HG02588 (cell line): ENCODE measurements around the gene CEP128.
A peak's percentile ranks its signal among the peaks of the same experiment; 100 is the strongest.
"Not testable (repeated sequence)": the region's sequence is repeated elsewhere in the genome, so short reads cannot be mapped to it uniquely, and the experiment has no call there.

Source experiments
- ATAC-seq: cut with Tn5 transposase; IDR thresholded peaks from one replicate; pipeline ENCODE4 v1.9.1; 2021; ENCODE audit warnings: mild to moderate bottlenecking, moderate library complexity; ENCODE audit not compliant: unreplicated experiment

Gene CEP128

DNA sequence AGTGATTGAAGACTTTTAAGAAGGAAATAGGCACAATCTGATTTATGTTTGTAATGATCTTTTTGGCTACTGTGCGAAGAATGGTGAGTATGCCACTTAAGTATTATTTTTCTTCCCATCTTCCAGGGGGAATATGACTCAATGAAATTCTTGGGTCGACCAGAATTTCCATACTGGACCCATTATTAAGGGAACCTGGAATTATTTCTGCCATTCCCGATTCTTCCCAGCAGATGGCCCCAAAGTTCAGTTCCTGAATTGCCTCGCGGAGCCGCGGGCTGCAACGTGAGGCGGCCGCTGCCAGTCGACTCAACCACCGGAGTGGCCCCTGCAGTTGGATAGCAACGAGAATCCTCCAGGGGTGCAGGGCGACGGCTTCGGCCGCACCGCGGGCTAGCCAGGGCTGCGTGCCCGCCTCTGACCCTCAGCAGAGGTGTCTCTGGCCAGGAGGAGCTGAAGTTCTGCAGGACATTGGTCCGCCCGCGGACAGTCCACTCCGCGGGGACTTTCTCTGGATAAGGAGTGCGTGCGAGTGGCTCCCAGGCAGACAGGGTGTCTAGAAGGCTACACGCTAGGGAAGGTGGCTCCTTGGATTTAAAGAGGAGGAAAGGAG lies 13.3 kb upstream of the CEP128 start:
- no peak for ATAC-seq

- ATAC-seq = not testable (repeated sequence)
These were observed 11.7 kb upstream of the CEP128 start for GRCh38 chr14:80953211-80953610.

- ATAC-seq = no peak
These were observed 10.0 kb upstream of the CEP128 start for GRCh38 chr14:80951491-80951890.

- ATAC-seq = no peak
These were observed 6.8 kb upstream of the CEP128 start for GRCh38 chr14:80948291-80948690.

DNA sequence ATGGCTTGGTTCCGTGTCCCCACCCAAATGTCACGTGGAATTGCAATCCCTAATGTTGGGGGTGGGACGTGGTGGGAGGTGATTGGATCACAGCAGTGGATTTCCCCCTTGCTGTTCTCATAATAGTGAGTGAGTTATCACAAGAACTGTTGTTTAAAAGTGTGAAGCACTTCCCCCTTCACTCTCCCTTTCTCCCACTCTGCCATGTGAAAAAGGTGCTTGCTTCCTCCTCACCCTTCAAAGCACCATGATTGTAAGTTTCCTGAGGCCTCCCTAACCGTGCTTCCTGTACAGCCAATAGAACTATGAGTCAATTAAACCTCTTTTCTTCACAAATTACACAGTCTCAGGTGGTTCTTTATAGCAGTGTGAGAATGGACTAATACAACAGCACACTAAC lies 5.3 kb upstream of the CEP128 start:
- ATAC-seq = no peak

DNA sequence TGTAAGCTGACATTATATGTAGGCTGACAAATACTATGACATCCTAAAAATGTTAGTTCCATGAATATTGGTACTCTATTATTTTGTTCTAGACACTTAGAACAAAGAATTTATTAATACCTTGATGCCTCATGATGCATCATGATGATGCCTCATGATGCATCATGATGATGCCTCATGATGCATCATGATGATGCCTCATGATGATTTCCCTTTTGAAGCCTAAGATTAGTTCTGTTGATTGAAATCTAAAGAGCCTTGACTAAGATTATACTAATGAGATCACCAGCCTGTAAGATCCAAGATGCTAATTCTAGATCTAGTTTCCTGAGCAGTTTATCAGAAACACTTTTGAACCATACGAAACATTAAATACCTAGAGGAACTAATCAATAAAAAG lies 4.6 kb upstream of the CEP128 start:
- ATAC-seq = no peak

DNA sequence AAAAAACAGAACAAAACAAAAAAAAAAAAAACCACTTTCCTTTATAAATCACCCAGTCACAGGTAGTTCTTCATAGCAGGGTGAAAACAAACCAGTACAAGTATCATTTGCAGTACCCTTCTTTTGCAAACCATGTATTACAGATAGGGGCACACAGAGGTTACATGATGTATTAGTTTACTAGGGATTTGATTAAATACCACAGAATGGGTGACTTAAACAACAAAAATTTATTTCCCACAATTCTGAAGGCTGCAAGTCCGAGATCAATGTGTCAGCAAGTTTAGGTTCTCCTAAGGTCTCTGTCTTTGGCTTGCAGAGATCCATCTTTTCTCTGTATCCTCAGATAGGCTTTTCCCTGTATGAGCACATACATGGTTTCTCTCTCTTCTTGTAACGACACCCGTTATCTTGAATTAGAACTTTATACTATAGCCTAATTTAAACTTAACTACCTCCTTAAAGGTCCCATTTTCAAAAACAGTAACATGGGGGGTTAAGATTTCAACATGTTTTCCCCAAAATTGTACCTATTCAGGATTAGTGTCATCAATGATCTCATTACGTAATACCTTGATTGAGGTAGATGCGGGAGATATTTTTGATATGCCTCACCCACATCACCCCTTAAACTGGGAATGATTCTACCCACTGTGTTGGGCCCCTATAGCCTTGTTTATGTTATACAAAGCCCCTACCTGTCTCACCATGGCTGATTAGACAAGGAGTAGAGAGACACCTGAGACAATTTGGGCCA lies 3.5 kb upstream of the CEP128 start:
- no peak for ATAC-seq

- no peak for ATAC-seq
These were observed 658 bp upstream of the CEP128 start for GRCh38 chr14:80942191-80942600.

DNA sequence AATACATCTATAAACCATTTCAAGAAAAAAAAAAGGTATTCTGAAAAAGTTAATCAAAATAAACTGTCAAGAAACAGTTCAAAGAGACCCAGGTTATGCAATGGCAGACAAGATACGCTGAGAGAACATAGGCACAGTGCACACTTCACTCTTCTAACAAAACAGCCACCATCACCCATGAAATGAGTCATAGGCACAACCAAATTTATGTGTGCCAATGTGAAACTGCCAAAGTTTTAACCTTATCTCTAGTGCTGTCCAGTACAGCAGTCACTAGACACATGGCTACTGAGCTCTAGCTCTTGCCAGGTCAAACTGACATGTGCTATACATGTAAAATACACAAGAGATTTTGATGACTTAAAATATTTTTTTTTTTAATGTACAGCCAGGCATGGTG lies 1.4 kb downstream of the CEP128 start:
- no peak for ATAC-seq

GRCh38 chr14:80933686-80934085 lies 7.9 kb downstream of the CEP128 start:
- ATAC-seq = no peak

GRCh38 chr14:80933282-80933681 lies 8.3 kb downstream of the CEP128 start:
- ATAC-seq = no peak

DNA sequence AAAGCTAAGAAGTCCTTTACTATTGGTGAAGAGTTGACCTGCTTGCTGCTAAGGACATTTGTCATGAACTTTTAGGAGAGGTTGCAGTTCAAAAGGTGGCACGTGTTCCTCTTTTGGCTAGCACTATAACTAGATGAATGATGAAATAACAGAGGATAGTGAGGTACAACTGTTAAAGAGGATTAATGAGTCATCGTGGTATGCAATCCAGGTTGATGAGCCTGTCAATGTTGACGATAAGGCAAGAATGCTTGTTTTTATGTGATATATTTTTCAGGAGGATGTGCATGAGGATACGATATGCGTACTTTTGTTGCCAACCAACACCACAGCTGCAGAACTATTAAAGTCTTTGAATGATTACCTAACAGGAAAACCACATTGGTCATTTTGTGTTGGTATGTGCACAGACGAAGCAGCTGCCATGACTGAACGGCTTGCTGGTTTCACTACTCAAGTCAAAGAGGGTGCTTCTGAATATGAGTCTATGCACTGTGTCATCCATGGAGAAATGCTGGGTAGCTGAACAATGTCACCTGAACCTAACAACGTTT lies 10.6 kb downstream of the CEP128 start:
- peak; percentile 98 for ATAC-seq

- no peak for ATAC-seq
These were observed 11.4 kb downstream of the CEP128 start for GRCh38 chr14:80930095-80930494.

DNA sequence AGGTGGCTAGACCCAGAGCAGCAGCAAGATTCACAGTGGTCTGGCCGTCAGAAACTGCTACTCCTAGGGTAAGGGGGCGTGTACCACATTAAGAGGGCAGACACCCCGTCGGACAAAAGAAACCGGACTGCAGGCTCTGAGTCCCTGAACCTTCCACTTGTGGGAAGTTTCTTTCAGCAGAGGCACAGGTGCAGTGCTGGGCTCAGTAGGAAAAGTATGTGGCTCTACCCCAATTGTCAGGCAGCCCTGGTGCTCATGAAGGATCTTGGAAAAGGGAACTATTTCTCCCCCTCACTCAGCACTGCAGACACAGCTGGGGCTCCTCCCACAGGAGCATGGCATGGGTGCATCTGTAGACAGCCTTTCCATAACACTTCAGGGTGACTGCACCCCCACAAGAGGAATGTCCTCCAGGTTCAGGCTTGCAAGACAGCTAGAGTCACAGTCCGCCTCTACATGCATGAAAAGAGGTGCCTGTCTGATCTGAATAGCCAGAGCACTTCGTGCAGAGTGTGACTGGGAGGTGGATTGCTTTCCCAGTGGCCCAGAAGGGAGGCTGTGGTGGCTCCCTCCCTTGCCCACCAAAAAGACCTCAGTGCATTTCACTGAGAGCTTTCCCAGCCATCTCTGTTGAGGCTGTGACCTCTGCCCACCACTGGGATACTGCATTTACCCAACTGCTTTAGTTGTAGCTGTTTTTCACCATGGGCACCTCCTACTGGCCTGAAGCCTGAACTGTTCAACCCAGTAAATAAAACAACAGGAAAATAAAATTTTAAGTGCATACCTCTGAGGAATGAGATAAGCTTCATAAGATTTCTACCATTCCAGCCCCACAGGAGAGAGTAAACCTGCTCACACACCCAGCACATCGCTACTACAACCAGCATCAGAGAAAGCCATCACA lies 14.2 kb downstream of the CEP128 start:
- ATAC-seq = no peak

GRCh38 chr14:80926397-80927082 lies 15.0 kb downstream of the CEP128 start:
- no peak for ATAC-seq

- no peak for ATAC-seq
These were observed 17.0 kb downstream of the CEP128 start for GRCh38 chr14:80924365-80925103.

- ATAC-seq = no peak
These were observed 18.2 kb downstream of the CEP128 start for GRCh38 chr14:80923368-80923767.

- ATAC-seq = no peak
These were observed 21.9 kb downstream of the CEP128 start for GRCh38 chr14:80919622-80920021.

- not testable (repeated sequence) for ATAC-seq
These were observed 29.5 kb downstream of the CEP128 start for GRCh38 chr14:80912013-80912412.

- ATAC-seq = no peak
These were observed 34.6 kb downstream of the CEP128 start for GRCh38 chr14:80906946-80907345.
